HepG2 (cell line): ENCODE results near the gene DHH. TPM values are rescaled to one million over a fixed set of nuclear protein-coding genes. Genes with fewer than 3 reads are reported as not detected.

ENCODE experiments used
- AFF4 ChIP-seq: sonication (generic); formaldehyde crosslinking; IDR thresholded peaks from 2 replicates; pipeline ENCODE4 v1.4.0; 2020; ENCODE audit warnings: missing genetic modification reagents
- ARID2 ChIP-seq: sonication (generic); formaldehyde crosslinking; IDR thresholded peaks from 2 replicates; pipeline ENCODE4 v1.8.1; 2022; ENCODE audit warnings: mild to moderate bottlenecking, missing genetic modification reagents, borderline replicate concordance
- ATM ChIP-seq: fragments of 450-650 bp; IDR thresholded peaks from 2 replicates; pipeline ENCODE4 v1.7.1; 2017; ENCODE audit warnings: mild to moderate bottlenecking, borderline replicate concordance
- BCL6 ChIP-seq: IDR thresholded peaks from 2 replicates; pipeline ENCODE4 v1.6.1; 2016; ENCODE audit warnings: missing genetic modification reagents, missing compliant biosample characterization
- CENPT ChIP-seq: sonication (generic); formaldehyde crosslinking; IDR thresholded peaks from 2 replicates; pipeline ENCODE4 v1.8.0; 2022; ENCODE audit warnings: low read depth, mild to moderate bottlenecking, moderate library complexity, missing genetic modification reagents
- DNMT1 ChIP-seq: sonication (generic); formaldehyde crosslinking; IDR thresholded peaks from 2 replicates; pipeline ENCODE4 v1.5.1; 2020; ENCODE audit warnings: mild to moderate bottlenecking, missing genetic modification reagents
- GZF1 ChIP-seq: sonication (generic); formaldehyde crosslinking; IDR thresholded peaks from 2 replicates; pipeline ENCODE4 v1.5.1; 2020; ENCODE audit warnings: mild to moderate bottlenecking, missing genetic modification reagents
- HNF4G ChIP-seq, 2 experiments: sonication (generic) in 1 of 2; formaldehyde crosslinking in 1 of 2; IDR thresholded peaks; 2 replicates each; pipeline versions ENCODE4 v1.4.0 to v1.6.1; 2011 to 2020; ENCODE audit warnings: borderline replicate concordance in 2 of 2, low read depth in 2 of 2, mild to moderate bottlenecking in 2 of 2, low read length in 1 of 2, missing genetic modification reagents in 1 of 2, moderate library complexity in 1 of 2
- HOXD1 ChIP-seq: sonication (generic); formaldehyde crosslinking; IDR thresholded peaks from 2 replicates; pipeline ENCODE4 v1.5.0; 2020; ENCODE audit warnings: missing genetic modification reagents
- KLF13 ChIP-seq: sonication (generic); formaldehyde crosslinking; IDR thresholded peaks from 2 replicates; pipeline ENCODE4 v1.4.0; 2020; ENCODE audit warnings: mild to moderate bottlenecking, missing genetic modification reagents
- KLF15 ChIP-seq: sonication (generic); formaldehyde crosslinking; IDR thresholded peaks from 2 replicates; pipeline ENCODE4 v1.8.1; 2023; ENCODE audit warnings: borderline replicate concordance, mild to moderate bottlenecking, inconsistent platforms, missing genetic modification reagents, mixed read lengths
- RFX5 ChIP-seq: IDR thresholded peaks from 2 replicates; pipeline ENCODE4 v1.6.1; 2011; ENCODE audit warnings: low read depth, low read length, improper control_type of control experiment
- XBP1 ChIP-seq: sonication (generic); formaldehyde crosslinking; IDR thresholded peaks from 2 replicates; pipeline ENCODE4 v1.5.0; 2020; ENCODE audit warnings: missing genetic modification reagents
- ZFP36 ChIP-seq: fragments of 150-350 bp; IDR thresholded peaks from 2 replicates; pipeline ENCODE4 v1.6.1; 2018; ENCODE audit warnings: borderline replicate concordance, low read length, low read depth; ENCODE audit not compliant: partially characterized antibody
- ZFP91 ChIP-seq: sonication (generic); formaldehyde crosslinking; IDR thresholded peaks from 2 replicates; pipeline ENCODE4 v1.9.0; 2022; ENCODE audit warnings: missing genetic modification reagents, mild to moderate bottlenecking, borderline replicate concordance
- ZNF20 ChIP-seq: sonication (generic); formaldehyde crosslinking; IDR thresholded peaks from 2 replicates; pipeline ENCODE4 v1.4.0; 2020; ENCODE audit warnings: mild to moderate bottlenecking, moderate library complexity, missing genetic modification reagents
- ZNF333 ChIP-seq: sonication (generic); formaldehyde crosslinking; IDR thresholded peaks from 2 replicates; pipeline ENCODE4 v1.4.0; 2020; ENCODE audit warnings: mild to moderate bottlenecking, missing genetic modification reagents, borderline replicate concordance
- ZNF350 ChIP-seq: sonication (generic); formaldehyde crosslinking; IDR thresholded peaks from 2 replicates; pipeline ENCODE4 v1.4.0; 2020; ENCODE audit warnings: mild to moderate bottlenecking, low read depth, missing genetic modification reagents, borderline replicate concordance
- ZNF569 ChIP-seq: sonication (generic); formaldehyde crosslinking; IDR thresholded peaks from 2 replicates; pipeline ENCODE4 v1.5.0; 2020; ENCODE audit warnings: mild to moderate bottlenecking, missing genetic modification reagents, moderate library complexity, borderline replicate concordance
- ZNF75D ChIP-seq: sonication (generic); formaldehyde crosslinking; IDR thresholded peaks from 2 replicates; pipeline ENCODE4 v1.8.1; 2023; ENCODE audit warnings: missing genetic modification reagents, mild to moderate bottlenecking, borderline replicate concordance
- ZNF839 ChIP-seq: sonication (generic); formaldehyde crosslinking; IDR thresholded peaks from 2 replicates; pipeline ENCODE4 v1.4.0; 2020; ENCODE audit warnings: missing genetic modification reagents, mild to moderate bottlenecking, borderline replicate concordance
- ZNF841 ChIP-seq: sonication (generic); formaldehyde crosslinking; IDR thresholded peaks from 2 replicates; pipeline ENCODE4 v1.8.1; 2023; ENCODE audit warnings: missing genetic modification reagents, borderline replicate concordance
- ZSCAN29 ChIP-seq: sonication (generic); formaldehyde crosslinking; conservative IDR thresholded peaks from 2 replicates; pipeline ENCODE4 v1.4.0; 2020; ENCODE audit warnings: mild to moderate bottlenecking, missing genetic modification reagents
- polyA plus RNA-seq, 8 experiments: library from polyadenylated mRNA; depleted of rRNA in 3 of 8; stranded (reverse) in 7 of 8; unstranded in 1 of 8; fragments of >200 nt; fragmentation: Illumina TruSeq in 4 of 8; extraction: Trizol in 4 of 8; gene quantifications; 2 replicates each; pipeline versions ENCODE4 v1.2.1 to v1.2.3, GENCODE V29; 2011 to 2016; ENCODE audit warnings: low read depth in 4 of 8, missing spikeins in 1 of 8, mixed read lengths in 1 of 8; ENCODE audit not compliant: insufficient read depth in 1 of 8
- total RNA-seq, 5 experiments: library from RNA; depleted of rRNA; stranded (reverse); fragments of >200 nt; fragmentation: Illumina TruSeq; extraction: Trizol; gene quantifications; 2 replicates each; pipeline ENCODE4 v1.2.3, GENCODE V29; 2016; ENCODE audit warnings: low read depth in 1 of 5

DHH gene
- total and polyA plus RNA-seq, 2 of the 13 experiments (the other 11 are each of a cell fraction or from before 2014, with no cell fraction given): not detected

- TF ChIP-seq AFF4: no peak
- TF ChIP-seq ZSCAN29 (CRISPR knock-in tag): no peak
- TF ChIP-seq KLF15: no peak
- no peak for TF ChIP-seq DNMT1 (CRISPR knock-in tag)
- no peak for TF ChIP-seq ARID2 (CRISPR knock-in tag)
- TF ChIP-seq RFX5: no peak
- no peak for TF ChIP-seq ZNF75D (CRISPR knock-in tag)
- no peak for TF ChIP-seq ZNF569 (CRISPR knock-in tag)
- no peak for TF ChIP-seq ATM
- TF ChIP-seq BCL6: no peak; the same call in 1 of the 2 replicates
- TF ChIP-seq ZNF839 (CRISPR knock-in tag): no peak
- no peak for TF ChIP-seq GZF1
- TF ChIP-seq ZNF333 (CRISPR knock-in tag): 0 out of 2 replicates have a peak, but pooled peaks have one; percentile 4
- TF ChIP-seq HNF4G (IDR thresholded peaks at IDR 0.05; ENCODE audit: borderline replicate concordance, low read depth, low read length): no peak
- TF ChIP-seq HNF4G (CRISPR knock-in tag; IDR thresholded peaks at IDR 0.05; ENCODE audit: borderline replicate concordance, low read depth): no peak
- TF ChIP-seq ZNF350: peak; percentile 47; the same call in 1 of the 2 replicates
- TF ChIP-seq ZFP91 (CRISPR knock-in tag): peak; percentile 99
- no peak for TF ChIP-seq HOXD1 (CRISPR knock-in tag)
- 0 out of 2 replicates have a peak, but pooled peaks have one; percentile 26 for TF ChIP-seq XBP1 (CRISPR knock-in tag)
- TF ChIP-seq ZNF841: no peak
- no peak for TF ChIP-seq ZFP36
- no peak for TF ChIP-seq ZNF20 (CRISPR knock-in tag)
- TF ChIP-seq CENPT (CRISPR knock-in tag): no peak
- no peak for TF ChIP-seq KLF13 (CRISPR knock-in tag)
These were observed 16.0 kb upstream of the DHH start, which contains the start of gene LMBR1L (continued) for GRCh38 chr12:49110464-49111155.
